Measurements from ENCODE around the gene SH3PXD2A. TPM values are rescaled to one million over a fixed set of nuclear protein-coding genes. Genes with fewer than 3 reads are reported as not detected.

Gene SH3PXD2A
- total and polyA plus RNA-seq, 9 of the 15 experiments (the other 6 are each of a cell fraction or from before 2014, with no cell fraction given), result 0.41 to 9.3 (median 2.5) TPM

- TF ChIP-seq NFE2 (IDR thresholded peaks at IDR 0.05; ENCODE audit: low read depth) (peak; percentile 55), NCOA2 (IDR thresholded peaks at IDR 0.05; ENCODE audit: partially characterized antibody in 2 of 2) (no peak), LARP7 (IDR thresholded peaks at IDR 0.05) (no peak), RAD21 (CRISPR knock-in tag; conservative IDR thresholded peaks at IDR 0.05 in 1 of 2, IDR thresholded peaks at IDR 0.05 in 1 of 2) (peak in 1 of 2 experiments; percentile 41; a peak in 2 of 4 replicates), MAFG (tag; conservative IDR thresholded peaks at IDR 0.05) (0 out of 2 replicates have a peak, but pooled peaks have one; percentile 24), CTCF (IDR thresholded peaks at IDR 0.05 in 2 of 3, conservative IDR thresholded peaks at IDR 0.05 in 1 of 3; ENCODE audit: insufficient read depth in 2 of 3, low read depth in 1 of 3, low read length in 3 of 3) (peak; percentile 41 to 77 (median 41)), HMGN3 (IDR thresholded peaks at IDR 0.05; ENCODE audit: borderline replicate concordance, extremely low read depth, insufficient read length, low read depth, low read length) (no peak), MAFF (IDR thresholded peaks at IDR 0.05; ENCODE audit: low read length) (peak; percentile 21; the same call in 1 of the 2 replicates)
- TF ChIP-seq, protein P1, sequence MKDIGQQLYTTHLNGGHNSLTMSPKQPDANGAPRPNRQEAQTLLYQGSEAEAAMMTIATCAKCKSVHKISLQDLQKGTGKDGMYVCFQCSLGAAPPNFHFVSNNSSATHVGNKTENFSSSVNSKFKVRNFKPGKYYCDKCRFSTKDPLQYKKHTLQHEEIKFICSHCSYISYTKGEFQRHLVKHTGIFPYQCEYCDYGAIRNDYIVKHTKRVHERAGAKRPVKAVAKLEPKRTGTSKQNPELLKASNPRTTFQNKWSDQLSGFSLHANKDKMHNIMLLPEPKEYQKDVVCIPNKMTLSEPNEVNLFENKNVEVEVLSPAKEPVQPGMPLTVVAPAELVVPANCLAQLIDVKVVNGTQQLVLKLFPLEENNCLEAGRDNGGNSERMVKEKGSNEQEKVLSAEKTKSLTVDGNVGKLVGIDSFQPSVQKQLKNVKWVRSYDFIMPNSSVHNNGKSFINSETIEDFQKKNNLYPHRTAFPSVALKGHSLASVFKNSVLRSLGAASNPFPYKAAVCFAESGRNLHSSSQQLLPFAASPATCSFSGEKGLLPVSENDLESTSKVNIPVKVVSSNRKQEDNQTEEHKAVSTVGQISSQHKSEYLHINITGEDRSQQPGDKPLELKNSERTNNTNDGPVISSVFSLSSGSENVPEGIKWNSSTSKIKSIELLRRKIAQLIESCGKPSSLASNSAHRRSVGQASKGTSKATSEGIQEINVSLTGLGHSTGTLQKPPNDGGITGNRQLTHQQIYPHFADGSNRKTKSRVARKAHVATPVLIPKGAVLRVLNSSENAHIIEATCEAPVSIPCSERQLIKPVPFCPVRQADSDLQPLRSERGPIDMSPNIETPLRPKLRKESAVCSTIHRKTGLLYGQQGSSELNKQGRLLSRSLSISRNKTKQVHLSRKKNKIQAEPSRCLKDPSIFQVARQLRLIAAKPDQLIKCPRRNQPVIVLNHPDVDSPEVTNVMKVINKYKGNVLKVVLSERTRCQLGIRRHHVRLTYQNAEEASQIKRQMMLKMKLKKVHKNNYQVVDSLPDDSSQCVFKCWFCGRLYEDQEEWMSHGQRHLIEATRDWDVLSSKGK (CRISPR knock-in tag; IDR thresholded peaks at IDR 0.05), result no peak
Observed at GRCh38 chr10:103781329-103782061, 73.9 kb downstream of the SH3PXD2A start (continued).

Measured in K562 (cell line).